ENCODE measurements around the gene HERPUD2.

GRCh38 chr7:35650751-35651150 lies 44.2 kb downstream of the HERPUD2 start:
- TF ChIP-seq RAD21 (IDR thresholded peaks at IDR 0.05; ENCODE audit: low read depth) (no peak), YY1 (IDR thresholded peaks at IDR 0.05; ENCODE audit: low read depth) (no peak), MAX (IDR thresholded peaks at IDR 0.05) (no peak), EP300 (IDR thresholded peaks at IDR 0.05; ENCODE audit: borderline replicate concordance) (no peak), NFIC (IDR thresholded peaks at IDR 0.05) (no peak), EGR1 (IDR thresholded peaks at IDR 0.05) (no peak), TCF12 (IDR thresholded peaks at IDR 0.05; ENCODE audit: low read depth) (no peak), CEBPB (IDR thresholded peaks at IDR 0.05) (no peak), REST (IDR thresholded peaks at IDR 0.05; ENCODE audit: low read depth) (no peak), TAF1 (IDR thresholded peaks at IDR 0.05; ENCODE audit: low read depth) (no peak)
- TF ChIP-seq, protein P1, sequence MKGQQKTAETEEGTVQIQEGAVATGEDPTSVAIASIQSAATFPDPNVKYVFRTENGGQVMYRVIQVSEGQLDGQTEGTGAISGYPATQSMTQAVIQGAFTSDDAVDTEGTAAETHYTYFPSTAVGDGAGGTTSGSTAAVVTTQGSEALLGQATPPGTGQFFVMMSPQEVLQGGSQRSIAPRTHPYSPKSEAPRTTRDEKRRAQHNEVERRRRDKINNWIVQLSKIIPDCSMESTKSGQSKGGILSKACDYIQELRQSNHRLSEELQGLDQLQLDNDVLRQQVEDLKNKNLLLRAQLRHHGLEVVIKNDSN (IDR thresholded peaks at IDR 0.05), result no peak

All from Ishikawa (cell line).